Neutrophil (primary cell): ENCODE measurements around the gene LYZL1.

Experiments used
- H3K27ac ChIP-seq: fragments of 200-600 bp; sonication (generic); 2 replicates; pipeline ENCODE4 v1.5.1; 2016; ENCODE audit warnings: mild to moderate bottlenecking, moderate library complexity
- H3K27me3 ChIP-seq: fragments of 200-600 bp; sonication (generic); 2 replicates; pipeline ENCODE4 v1.6.0; 2016; ENCODE audit warnings: mild to moderate bottlenecking
- H3K36me3 ChIP-seq: fragments of 200-600 bp; sonication (generic); 2 replicates; pipeline ENCODE4 v1.5.1; 2017
- H3K4me1 ChIP-seq, 2 experiments: fragments of 200-600 bp in 1 of 2; sonication (generic) in 1 of 2; 1 replicate in 1 of 2; 2 replicates in 1 of 2; pipeline versions ENCODE4 v1.5.1 to v1.6.1; 2013 to 2016; ENCODE audit warnings: low read depth in 1 of 2, low read length in 1 of 2, mild to moderate bottlenecking in 1 of 2, moderate library complexity in 1 of 2; ENCODE audit not compliant: control insufficient read depth in 1 of 2, insufficient read depth in 1 of 2
- H3K4me3 ChIP-seq, 2 experiments: fragments of 200-600 bp in 1 of 2; sonication (generic) in 1 of 2; 1 replicate in 1 of 2; 2 replicates in 1 of 2; pipeline ENCODE4 v1.5.1; 2013 to 2016; ENCODE audit warnings: low read depth in 1 of 2, low read length in 1 of 2, mild to moderate bottlenecking in 1 of 2, moderate library complexity in 1 of 2
- H3K9me3 ChIP-seq: fragments of 200-600 bp; sonication (generic); 2 replicates; pipeline ENCODE4 v1.5.1; 2016
- CTCF ChIP-seq: fragments of 200-600 bp; sonication (generic); IDR thresholded peaks from 2 replicates; pipeline ENCODE4 v1.5.1; 2016; ENCODE audit warnings: antibody characterized with exemption

Gene LYZL1

GRCh38 chr10:29265210-29265768 lies 23.6 kb upstream of the LYZL1 start:
- no peaks in the 10 kb centered on the region for H3K36me3 ChIP-seq
- no peak overlapping the region for H3K4me3 ChIP-seq
- no peak for TF ChIP-seq CTCF
- H3K9me3 ChIP-seq: no peaks in the 10 kb centered on the region
- no peak overlapping the region for H3K27ac ChIP-seq
- H3K4me1 ChIP-seq: peaks cover 0 to 6% of the 10 kb centered on the region in 2 experiments
- no peaks in the 10 kb centered on the region for H3K27me3 ChIP-seq

GRCh38 chr10:29266641-29267040 lies 22.2 kb upstream of the LYZL1 start:
- Histone ChIP-seq H3K36me3 (no peaks in the 10 kb centered on the region), H3K4me3 (no peak overlapping the region), H3K4me1 (peaks cover 0 to 6% of the 10 kb centered on the region in 2 experiments), H3K27me3 (no peaks in the 10 kb centered on the region), H3K27ac (no peak overlapping the region), H3K9me3 (no peaks in the 10 kb centered on the region)
- no peak for TF ChIP-seq CTCF

- no peaks in the 10 kb centered on the region for H3K9me3 ChIP-seq
- H3K27ac ChIP-seq: no peak overlapping the region
- no peak for TF ChIP-seq CTCF
- peaks cover 0 to 6% of the 10 kb centered on the region in 2 experiments for H3K4me1 ChIP-seq
- H3K4me3 ChIP-seq: no peak overlapping the region
- H3K27me3 ChIP-seq: no peaks in the 10 kb centered on the region
- no peaks in the 10 kb centered on the region for H3K36me3 ChIP-seq
Measured at GRCh38 chr10:29268011-29268410, 20.9 kb upstream of the LYZL1 start.

- no peak for TF ChIP-seq CTCF
- no peak overlapping the region for H3K27ac ChIP-seq
- H3K4me1 ChIP-seq: no peaks in the 10 kb centered on the region
- no peak overlapping the region for H3K4me3 ChIP-seq
- H3K27me3 ChIP-seq: no peaks in the 10 kb centered on the region
- no peaks in the 10 kb centered on the region for H3K36me3 ChIP-seq
- no peaks in the 10 kb centered on the region for H3K9me3 ChIP-seq
Measured at GRCh38 chr10:29269486-29269885, 19.4 kb upstream of the LYZL1 start.

DNA sequence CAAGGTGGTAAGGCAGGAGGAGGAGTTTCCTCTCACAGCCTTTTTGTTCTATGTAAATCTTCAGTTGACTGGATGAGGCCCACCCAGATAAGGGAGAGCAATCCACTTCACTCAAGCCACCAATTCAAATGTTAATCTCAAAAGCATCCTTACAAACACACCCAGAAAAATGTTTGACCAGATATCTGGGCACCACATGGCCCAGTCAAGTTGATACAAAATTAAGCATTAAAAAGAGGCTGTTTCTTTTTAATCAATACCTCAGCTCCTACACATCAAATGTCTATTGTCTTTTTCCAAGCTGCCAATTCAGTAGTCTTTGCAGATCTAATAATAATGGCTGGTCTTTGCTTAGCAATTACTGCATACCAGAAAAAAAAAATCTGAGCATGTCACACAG lies 18.0 kb upstream of the LYZL1 start:
- no peak for TF ChIP-seq CTCF
- Histone ChIP-seq H3K36me3 (no peaks in the 10 kb centered on the region), H3K27ac (no peak overlapping the region), H3K27me3 (no peaks in the 10 kb centered on the region), H3K4me3 (no peak overlapping the region), H3K4me1 (no peaks in the 10 kb centered on the region), H3K9me3 (no peaks in the 10 kb centered on the region)

DNA sequence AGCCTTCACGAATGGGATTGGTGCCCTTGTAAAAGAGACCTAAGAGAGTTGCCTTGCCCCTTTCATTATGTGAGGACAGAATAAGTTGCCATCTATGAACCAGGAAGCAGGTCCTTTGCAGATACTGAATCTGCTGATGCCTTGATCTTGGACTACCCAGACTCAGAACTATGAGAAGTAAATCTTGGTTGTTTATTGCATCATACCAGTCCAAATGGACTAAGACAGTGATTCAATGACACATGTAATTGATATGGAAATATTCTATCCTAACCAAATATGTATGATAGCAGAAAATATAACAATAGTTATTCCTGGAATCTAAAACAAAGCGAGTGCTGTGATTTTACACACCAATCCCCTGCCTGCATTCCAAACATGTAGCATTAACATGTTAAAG lies 17.0 kb upstream of the LYZL1 start:
- no peak overlapping the region for H3K27ac ChIP-seq
- no peaks in the 10 kb centered on the region for H3K4me1 ChIP-seq
- H3K9me3 ChIP-seq: no peaks in the 10 kb centered on the region
- no peaks in the 10 kb centered on the region for H3K27me3 ChIP-seq
- no peak for TF ChIP-seq CTCF
- no peaks in the 10 kb centered on the region for H3K36me3 ChIP-seq
- no peak overlapping the region for H3K4me3 ChIP-seq
